Measurements from ENCODE around the gene TRIM39.

- TF ChIP-seq ERF (CRISPR knock-in tag; IDR thresholded peaks at IDR 0.05) (no peak), REST (IDR thresholded peaks at IDR 0.05; ENCODE audit: borderline replicate concordance) (no peak), REST (CRISPR knock-in tag; IDR thresholded peaks at IDR 0.05; ENCODE audit: low read depth) (no peak), MCM3 (IDR thresholded peaks at IDR 0.05) (no peak), ZBTB11 (CRISPR knock-in tag; IDR thresholded peaks at IDR 0.05) (no peak), ZNF232 (CRISPR knock-in tag; IDR thresholded peaks at IDR 0.05) (no peak), BCL6 (CRISPR knock-in tag; IDR thresholded peaks at IDR 0.05) (no peak), CTCF (IDR thresholded peaks at IDR 0.05 in 2 of 3, conservative IDR thresholded peaks at IDR 0.05 in 1 of 3; ENCODE audit: insufficient read depth in 2 of 3, low read depth in 1 of 3, low read length in 3 of 3) (no peak), SP1 (CRISPR knock-in tag; IDR thresholded peaks at IDR 0.05) (no peak), E2F4 (CRISPR knock-in tag; IDR thresholded peaks at IDR 0.05; ENCODE audit: low read depth) (no peak), POLR2H (tag; IDR thresholded peaks at IDR 0.05; ENCODE audit: low read depth) (no peak)
These were observed 22.2 kb downstream of the TRIM39 start for GRCh38 chr6:30348957-30349356.
